Mononuclear cell (primary cell): ENCODE data around the gene EXOSC5. TPM values are rescaled to one million over a fixed set of nuclear protein-coding genes. Genes with fewer than 3 reads are reported as not detected.
"Not testable (repeated sequence)": the region's sequence is repeated elsewhere in the genome, so short reads cannot be mapped to it uniquely, and the experiment has no call there.

Source experiments
- H3K27me3 ChIP-seq: 2 replicates; pipeline ENCODE4 v1.6.0; 2011; ENCODE audit warnings: low read length, control low read depth; ENCODE audit not compliant: insufficient read depth
- H3K4me1 ChIP-seq: 2 replicates; pipeline ENCODE4 v1.5.1; 2011; ENCODE audit warnings: mild to moderate bottlenecking, low read length, control low read depth; ENCODE audit not compliant: insufficient read depth
- H3K4me3 ChIP-seq: 2 replicates; pipeline ENCODE4 v1.5.1; 2011; ENCODE audit warnings: mild to moderate bottlenecking, low read length, moderate library complexity
- H3K9me3 ChIP-seq: 2 replicates; pipeline ENCODE4 v1.5.1; 2011; ENCODE audit warnings: low read depth, mild to moderate bottlenecking, control low read depth, low read length
- total RNA-seq: library from RNA; depleted of rRNA; stranded (reverse); fragments of >200 nt; gene quantifications from one replicate; pipeline ENCODE4 v1.2.3, GENCODE V29; 2012

EXOSC5 gene
- total RNA-seq, 1 donor: 8.0 TPM

DNA sequence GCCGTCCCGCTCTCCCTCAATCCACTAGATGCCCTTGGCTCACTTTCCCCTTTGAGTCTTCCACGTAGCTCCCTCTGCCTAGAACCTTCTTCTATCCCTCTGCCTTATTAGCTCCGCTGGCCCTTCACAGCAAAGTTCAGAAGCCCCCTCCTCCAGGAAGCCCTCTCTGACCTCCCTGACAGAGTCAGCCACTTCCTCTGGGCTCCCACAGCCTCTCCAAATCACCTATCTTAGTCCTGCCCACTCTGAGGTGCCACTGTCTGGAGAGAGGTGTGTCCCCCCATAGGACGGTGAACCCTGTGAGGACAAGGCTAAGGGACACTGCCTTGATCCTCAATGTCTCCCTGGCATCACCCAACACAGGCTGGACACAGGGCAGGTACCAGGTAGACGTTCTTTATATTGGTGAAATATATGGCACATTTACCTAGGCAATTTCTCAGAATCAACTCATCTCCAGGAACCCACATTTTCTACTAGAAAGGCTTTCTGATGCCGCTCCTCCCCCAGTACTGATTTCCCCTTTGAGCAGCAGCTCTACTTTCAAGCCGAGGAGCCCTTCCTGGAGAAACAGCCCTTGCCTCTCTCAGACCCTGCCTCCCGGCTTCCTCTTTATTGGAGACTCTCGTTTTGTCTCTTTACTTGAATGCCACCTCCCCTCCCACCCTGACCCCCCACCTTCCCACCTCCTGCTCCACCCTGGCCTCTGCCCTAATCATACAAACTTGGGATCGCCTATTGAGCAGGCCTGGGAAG lies 40.0 kb downstream of the EXOSC5 start:
- Histone ChIP-seq H3K9me3 (no peaks in the 10 kb centered on the region), H3K27me3 (no peaks in the 10 kb centered on the region), H3K4me3 (no peak overlapping the region), H3K4me1 (peaks cover 49% of the 10 kb centered on the region)

DNA sequence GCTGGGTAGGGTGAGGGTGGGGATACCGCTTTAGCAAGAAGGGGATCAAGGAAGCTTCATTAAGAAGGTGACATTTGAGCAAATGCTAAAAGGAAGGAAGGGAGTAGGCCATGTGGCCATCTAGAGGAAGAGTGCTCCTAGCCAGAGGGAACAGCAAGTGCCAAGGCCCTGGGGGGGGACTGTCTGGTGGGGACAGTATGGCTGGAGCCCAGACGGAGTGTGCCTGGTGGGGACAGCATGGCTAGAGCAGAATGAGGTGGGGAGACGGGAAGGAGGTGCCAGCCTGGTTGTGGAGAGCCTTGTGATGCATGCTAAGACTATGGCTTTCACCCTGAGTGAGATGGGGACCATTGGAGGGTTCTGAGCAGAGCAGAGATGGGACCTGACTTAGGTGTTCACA lies 41.4 kb downstream of the EXOSC5 start:
- H3K4me1 ChIP-seq: peaks cover 53% of the 10 kb centered on the region
- H3K9me3 ChIP-seq: no peaks in the 10 kb centered on the region
- no peaks in the 10 kb centered on the region for H3K27me3 ChIP-seq
- no peak overlapping the region for H3K4me3 ChIP-seq

DNA sequence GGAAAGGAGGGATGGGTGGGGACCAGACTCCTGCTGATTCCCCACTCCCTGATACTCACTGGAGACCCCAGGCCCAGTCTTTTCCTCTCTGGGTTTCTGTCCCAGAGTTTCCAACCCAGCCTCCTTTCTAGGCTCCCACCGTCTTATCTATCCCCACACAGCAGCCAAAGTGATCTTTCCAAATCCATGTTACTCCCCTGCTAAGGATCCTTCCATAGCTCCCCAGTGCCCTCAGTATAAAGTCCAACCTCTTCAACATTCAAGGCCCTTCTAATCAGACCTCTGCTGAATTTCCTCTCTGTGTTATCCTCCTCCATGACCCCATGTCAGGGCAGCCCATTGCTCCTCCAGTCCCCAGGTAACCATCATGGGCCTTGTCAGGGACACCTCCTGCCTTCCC lies 42.1 kb downstream of the EXOSC5 start:
- H3K9me3 ChIP-seq: no peaks in the 10 kb centered on the region
- H3K27me3 ChIP-seq: no peaks in the 10 kb centered on the region
- H3K4me1 ChIP-seq: peaks cover 61% of the 10 kb centered on the region
- H3K4me3 ChIP-seq: no peak overlapping the region

DNA sequence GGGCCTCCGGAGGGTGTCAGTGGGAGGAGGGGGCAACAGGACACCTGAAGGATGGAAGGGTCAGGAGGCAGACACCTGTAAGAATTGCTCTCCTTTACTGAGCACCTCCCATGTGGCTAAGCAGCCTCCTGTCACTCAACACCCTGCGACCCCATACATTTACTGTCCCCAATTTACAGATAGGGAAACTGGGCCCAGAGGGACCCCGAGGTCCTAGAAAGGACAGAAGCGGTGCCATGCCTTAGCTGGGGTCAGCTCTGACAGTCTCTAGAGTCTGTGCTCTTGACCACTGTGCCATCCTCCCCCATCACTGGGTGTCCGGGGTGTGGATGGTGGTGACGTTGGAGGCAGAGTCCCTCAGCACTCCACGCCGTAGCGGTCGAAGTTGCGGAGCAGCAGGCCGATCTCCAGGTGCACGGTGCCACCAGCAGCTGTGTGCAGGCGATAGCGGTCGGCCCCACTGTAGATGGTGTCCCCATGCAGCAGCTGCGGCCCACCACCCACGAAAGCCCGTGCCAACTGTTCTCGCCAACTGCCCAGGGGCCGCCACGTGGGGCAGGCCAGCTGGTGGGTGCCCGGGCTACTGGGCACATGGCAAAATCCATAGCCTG lies 42.7 kb downstream of the EXOSC5 start:
- Histone ChIP-seq H3K4me1 (peaks cover 66% of the 10 kb centered on the region), H3K27me3 (no peaks in the 10 kb centered on the region), H3K9me3 (no peaks in the 10 kb centered on the region), H3K4me3 (no peak overlapping the region)

DNA sequence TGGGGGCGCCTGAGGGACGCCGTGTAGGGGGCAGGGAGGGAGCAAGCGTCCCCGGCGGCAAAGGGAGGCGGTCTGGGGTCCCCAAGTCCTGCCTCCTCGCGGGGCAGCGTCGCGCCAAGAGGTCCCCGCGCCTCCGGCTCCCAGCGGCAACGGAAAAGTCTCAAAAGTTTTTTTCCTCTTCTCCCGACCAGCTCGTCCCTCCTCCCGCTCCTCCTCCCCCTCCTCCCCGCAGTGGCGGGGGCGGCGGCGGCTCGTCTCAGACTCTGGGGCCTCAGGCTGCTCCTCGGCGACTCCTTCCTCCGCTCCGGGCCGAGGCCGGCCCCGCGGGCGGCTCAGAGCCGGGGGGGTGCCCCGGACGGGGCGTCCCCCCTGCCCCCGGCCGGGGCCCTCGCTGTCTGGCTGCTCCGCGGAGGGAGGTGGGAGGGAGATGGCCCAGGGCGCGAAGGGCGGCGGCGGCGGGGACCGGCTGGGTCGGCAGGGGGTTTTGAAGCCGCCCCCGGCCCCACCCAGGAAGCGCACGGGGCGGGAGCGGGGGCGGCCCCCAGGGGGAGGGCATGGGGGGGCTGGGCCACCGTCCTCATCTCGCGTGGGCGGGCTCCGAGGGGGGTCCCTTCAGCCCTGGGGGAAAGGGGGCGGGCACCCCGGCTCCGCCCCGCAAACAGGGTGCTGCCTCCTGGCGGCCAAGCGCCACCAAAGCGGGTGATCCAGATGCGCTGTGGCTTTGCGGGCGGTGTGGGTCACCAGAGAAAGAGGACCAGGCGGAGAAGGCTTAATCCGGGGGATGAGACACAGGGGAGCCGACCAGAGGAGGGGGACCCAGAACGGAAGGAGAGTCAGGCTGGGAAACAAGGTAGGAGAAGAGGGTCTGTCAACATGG lies 43.5 kb downstream of the EXOSC5 start, which contains the start of gene TGFB1:
Gene TGFB1, minus strand, starts transcription at position 457 of the 877 bp plus-strand sequence. CDS start 878 bp downstream, outside the sequence.
- Histone ChIP-seq H3K4me1 (peaks cover 72% of the 10 kb centered on the region), H3K4me3 (peak within 1 kb of the TSS; percentile 82), H3K9me3 (no peaks in the 10 kb centered on the region), H3K27me3 (no peaks in the 10 kb centered on the region)

DNA sequence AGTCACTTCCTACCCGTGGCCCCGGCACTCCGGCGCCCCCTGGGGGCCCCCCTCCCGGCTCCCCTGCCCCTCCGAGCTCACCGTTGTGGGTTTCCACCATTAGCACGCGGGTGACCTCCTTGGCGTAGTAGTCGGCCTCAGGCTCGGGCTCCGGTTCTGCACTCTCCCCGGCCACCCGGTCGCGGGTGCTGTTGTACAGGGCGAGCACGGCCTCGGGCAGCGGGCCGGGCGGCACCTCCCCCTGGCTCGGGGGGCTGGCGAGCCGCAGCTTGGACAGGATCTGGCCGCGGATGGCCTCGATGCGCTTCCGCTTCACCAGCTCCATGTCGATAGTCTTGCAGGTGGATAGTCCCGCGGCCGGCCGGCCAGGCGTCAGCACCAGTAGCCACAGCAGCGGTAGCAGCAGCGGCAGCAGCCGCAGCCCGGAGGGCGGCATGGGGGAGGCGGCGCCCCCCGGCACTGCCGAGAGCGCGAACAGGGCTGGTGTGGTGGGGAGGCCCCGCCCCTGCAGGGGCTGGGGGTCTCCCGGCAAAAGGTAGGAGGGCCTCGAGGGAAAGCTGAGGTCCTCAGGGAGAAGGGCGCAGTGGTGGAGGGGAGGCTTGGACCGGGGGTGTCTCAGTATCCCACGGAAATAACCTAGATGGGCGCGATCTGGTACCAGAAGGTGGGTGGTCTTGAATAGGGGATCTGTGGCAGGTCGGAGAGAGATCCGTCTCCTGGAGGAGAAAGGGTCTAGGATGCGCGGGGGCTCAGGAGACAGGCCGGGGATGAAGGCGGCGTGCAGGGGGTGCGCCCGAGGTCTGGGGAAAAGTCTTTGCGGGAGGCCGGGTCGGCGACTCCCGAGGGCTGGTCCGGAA lies 44.3 kb downstream of the EXOSC5 start:
- Histone ChIP-seq H3K4me1 (peaks cover 70% of the 10 kb centered on the region), H3K9me3 (no peaks in the 10 kb centered on the region), H3K4me3 (peak overlapping the region; percentile 82), H3K27me3 (no peaks in the 10 kb centered on the region)

DNA sequence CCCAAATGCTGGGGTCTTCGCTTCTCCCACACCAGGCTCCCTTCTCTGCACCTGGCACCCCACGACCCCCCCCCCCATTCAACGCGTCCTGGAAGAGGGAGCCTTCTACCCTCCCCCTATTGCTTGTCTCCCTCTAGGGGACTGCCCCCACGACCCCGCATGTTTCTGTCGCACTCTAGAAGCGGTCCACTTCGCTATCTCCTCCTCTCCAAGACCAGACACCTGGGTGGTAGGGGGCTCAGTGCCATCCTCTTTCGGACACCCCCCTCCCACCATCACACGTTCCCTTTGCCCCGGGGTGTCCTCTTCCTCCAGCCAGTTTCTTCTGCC lies 44.9 kb downstream of the EXOSC5 start:
- Histone ChIP-seq H3K9me3 (no peaks in the 10 kb centered on the region), H3K27me3 (no peaks in the 10 kb centered on the region), H3K4me1 (peaks cover 70% of the 10 kb centered on the region), H3K4me3 (peak overlapping the region; percentile 82)

DNA sequence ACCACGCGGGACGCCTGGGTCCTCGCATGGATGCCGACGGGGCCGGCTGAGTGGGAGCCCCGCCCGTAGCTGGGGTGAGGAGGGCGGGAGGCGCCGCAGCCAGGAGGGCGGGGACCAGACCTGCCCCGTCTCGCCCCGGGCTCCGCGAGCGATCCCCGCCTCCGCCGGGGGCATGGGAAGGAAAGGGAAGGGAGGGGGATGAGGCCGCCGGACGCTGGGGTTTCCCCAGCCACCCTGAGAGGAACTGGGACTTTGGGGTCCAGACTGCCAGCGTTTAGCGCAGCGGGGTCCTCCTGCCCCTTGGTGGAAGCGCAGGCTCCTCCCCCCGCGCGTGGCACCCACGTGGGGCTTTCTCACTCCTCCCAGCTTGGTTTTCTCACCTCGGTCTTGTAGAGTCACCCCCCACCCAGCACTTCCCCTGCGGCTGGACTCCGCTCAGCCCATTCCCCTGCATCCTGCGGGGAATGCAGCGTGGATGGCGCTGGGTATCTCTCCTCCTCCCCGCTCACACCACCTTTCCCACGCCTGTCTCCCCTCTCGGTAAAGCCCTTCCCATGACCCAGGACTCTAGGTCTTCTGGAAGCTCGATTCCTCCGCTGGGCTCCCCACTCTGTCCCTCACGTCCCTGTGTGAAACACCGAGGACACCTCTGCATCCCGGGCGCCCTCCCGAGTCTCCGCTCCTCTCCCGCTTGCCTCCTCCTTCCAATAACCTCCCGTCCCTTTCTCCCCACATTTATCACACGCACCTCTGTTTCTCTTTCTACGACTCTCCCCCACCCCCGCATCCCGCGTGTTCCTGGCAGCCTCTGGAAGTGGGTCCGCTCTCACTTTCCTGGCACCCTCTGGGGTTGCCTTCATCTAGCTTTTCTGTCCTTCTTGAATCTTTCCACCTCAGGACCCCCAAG lies 45.6 kb downstream of the EXOSC5 start:
- Histone ChIP-seq H3K4me1 (peaks cover 66% of the 10 kb centered on the region), H3K27me3 (no peaks in the 10 kb centered on the region)

DNA sequence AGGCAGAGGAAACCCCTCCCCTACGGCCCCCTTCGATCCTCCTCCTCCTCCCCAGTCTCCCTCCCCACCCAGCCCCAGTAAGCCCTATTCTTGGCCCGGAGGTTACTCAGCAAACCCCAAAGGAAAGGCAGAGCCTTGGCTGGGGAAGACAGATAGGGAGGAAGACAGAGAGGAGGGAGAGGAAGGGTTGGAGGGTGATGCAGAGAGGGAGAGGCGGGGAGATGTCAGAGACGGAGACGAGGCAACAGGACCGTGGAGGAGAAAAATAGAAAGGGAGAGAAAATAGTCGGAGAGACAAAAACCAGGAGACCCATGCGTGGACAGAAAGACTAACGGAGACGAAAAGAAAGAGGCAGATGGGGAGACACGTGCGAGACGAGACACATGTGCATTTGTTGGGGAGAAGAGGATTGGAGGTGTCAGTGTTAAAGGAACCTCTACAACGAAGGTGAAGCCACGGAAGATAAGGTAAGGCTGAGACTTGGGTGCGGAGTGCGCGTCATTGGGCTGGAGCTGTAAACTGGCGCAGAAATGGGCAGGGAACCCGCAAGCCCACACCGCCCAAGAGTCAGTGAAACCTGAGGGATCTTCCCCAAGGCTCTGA lies 46.3 kb downstream of the EXOSC5 start:
- H3K27me3 ChIP-seq: no peaks in the 10 kb centered on the region
- H3K9me3 ChIP-seq: no peaks in the 10 kb centered on the region
- H3K4me3 ChIP-seq: peak overlapping the region; percentile 82
- H3K4me1 ChIP-seq: peaks cover 62% of the 10 kb centered on the region

More for the DNA sequence above, 45.6 kb downstream of the EXOSC5 start:
- peak overlapping the region; percentile 82 for H3K4me3 ChIP-seq
- no peaks in the 10 kb centered on the region for H3K9me3 ChIP-seq

DNA sequence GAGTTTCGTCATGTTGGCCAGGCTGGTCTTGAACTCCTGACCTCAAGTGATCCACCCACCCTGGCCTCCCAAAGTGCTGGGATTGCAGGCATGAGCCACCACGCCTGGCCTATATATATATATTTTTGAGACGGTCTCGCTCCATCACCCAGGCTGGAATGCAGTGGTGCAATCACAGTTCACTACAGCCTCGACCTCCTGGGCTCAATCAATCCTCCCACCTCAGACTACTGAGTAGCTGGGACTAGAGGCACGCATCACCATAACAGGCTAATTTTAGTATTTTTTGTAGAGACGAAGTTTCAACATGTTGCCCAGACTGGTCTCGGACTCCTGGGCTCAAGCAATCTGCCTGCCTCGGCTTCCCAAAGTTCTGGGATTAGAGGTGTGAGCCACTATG lies 50.2 kb downstream of the EXOSC5 start:
- H3K9me3 ChIP-seq, H3K27me3 ChIP-seq, H3K4me3 ChIP-seq: not testable (repeated sequence)
- H3K4me1 ChIP-seq: peaks cover 75% of the 10 kb centered on the region

DNA sequence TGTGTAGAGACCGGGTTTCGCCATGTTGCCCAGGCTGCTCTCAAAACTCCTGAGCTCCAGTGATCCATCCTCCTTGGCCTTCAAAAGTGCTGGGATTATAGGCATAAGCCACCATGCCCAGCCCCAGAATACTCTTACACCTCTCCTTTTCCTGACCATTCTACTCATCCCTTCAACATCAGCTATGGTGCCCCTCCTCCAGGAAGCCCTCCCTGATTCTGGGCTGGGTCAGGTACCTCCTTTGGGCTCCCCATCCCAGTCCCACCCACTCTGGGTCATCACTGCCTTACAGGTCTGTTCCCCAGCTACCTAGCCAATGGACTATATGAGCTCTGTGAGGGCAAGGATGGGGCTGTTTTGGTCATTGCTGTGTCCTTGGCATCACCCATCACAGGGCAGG lies 53.0 kb downstream of the EXOSC5 start:
- Histone ChIP-seq H3K9me3 (no peaks in the 10 kb centered on the region), H3K4me3 (no peak overlapping the region), H3K27me3 (no peaks in the 10 kb centered on the region), H3K4me1 (peaks cover 73% of the 10 kb centered on the region)

DNA sequence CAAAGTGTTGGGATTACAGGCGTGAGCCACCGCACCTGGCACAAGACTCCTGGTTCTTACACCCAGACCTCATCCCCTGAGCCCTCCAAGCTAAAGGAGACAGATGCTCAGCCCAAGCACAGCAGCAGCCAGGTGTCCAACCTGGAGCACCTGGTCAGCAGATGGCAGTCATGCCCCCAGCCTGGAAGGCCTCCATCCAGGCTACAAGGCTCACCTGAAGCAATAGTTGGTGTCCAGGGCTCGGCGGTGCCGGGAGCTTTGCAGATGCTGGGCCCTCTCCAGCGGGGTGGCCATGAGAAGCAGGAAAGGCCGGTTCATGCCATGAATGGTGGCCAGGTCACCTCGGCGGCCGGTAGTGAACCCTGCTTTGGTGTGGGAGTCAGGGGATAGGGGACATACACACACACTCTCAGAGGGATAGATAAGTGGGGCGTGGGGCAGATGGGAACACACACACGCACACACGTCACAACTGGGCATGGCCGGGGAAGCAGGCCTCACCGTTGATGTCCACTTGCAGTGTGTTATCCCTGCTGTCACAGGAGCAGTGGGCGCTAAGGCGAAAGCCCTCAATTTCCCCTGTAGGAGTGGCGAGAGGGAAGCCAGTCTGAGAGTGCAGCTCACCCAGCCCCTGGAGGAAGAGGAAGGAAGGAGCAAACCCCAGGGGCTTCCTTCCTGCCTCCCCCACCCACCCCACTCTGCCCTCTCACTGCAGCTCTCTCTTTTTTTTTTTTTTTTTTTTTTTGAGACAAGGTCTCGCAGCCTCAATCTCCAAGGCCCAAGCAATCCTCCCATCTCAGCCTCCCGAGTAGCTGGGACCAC lies 55.3 kb downstream of the EXOSC5 start:
- H3K4me1 ChIP-seq: peaks cover 63% of the 10 kb centered on the region
- no peaks in the 10 kb centered on the region for H3K27me3 ChIP-seq

DNA sequence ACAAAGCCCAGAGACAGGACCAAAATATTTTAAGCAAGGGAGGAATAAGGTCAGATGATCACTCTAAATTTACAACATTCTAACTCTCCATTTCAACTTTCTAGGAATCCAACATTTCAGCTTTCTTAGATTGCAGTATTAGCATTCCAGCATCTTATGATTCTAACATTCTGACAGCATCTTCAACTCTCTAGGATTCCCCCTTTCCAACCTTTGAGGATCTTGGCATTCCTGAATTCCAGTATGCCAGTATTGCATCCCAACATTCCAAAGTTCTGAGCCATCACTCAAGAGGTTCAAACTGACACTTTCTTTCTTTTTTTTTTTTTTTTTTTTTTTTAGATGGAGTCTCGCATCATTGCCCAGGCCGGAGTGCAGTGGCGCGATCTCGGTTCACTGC lies 57.2 kb downstream of the EXOSC5 start:
- no peaks in the 10 kb centered on the region for H3K9me3 ChIP-seq
- H3K27me3 ChIP-seq: no peaks in the 10 kb centered on the region
- H3K4me1 ChIP-seq: peaks cover 77% of the 10 kb centered on the region
- no peak overlapping the region for H3K4me3 ChIP-seq

More for the DNA sequence above, 55.3 kb downstream of the EXOSC5 start:
- H3K9me3 ChIP-seq: no peaks in the 10 kb centered on the region
- peak overlapping the region; percentile 22 for H3K4me3 ChIP-seq
